Mesendoderm (in vitro differentiated cells): Measurements from ENCODE around the gene SNTG2.

Experiments
- DNase-seq: peaks from one replicate; pipeline ENCODE4 v3.0.0; 2013
- H2AK5ac ChIP-seq: 2 replicates; pipeline ENCODE4 v1.6.1; 2013; ENCODE audit warnings: low read length, inconsistent platforms
- H2BK120ac ChIP-seq: 2 replicates; pipeline ENCODE4 v1.6.1; 2013; ENCODE audit warnings: low read depth, mild to moderate bottlenecking, low read length, moderate library complexity, mixed read lengths
- H2BK15ac ChIP-seq: replicated peaks from 2 replicates; pipeline ENCODE4 v1.6.1; 2013; ENCODE audit warnings: low read depth, mild to moderate bottlenecking, moderate library complexity
- H2BK5ac ChIP-seq: 2 replicates; pipeline ENCODE4 v1.6.1; 2013; ENCODE audit warnings: low read length, inconsistent platforms
- H3K18ac ChIP-seq: 2 replicates; pipeline ENCODE4 v1.6.1; 2013; ENCODE audit warnings: mild to moderate bottlenecking, low read length, mixed read lengths
- H3K23ac ChIP-seq: one replicate; pipeline ENCODE4 v1.6.1; 2013; ENCODE audit warnings: low read length
- H3K27ac ChIP-seq: 2 replicates; pipeline ENCODE4 v1.5.1; 2013; ENCODE audit warnings: low read depth, mild to moderate bottlenecking, inconsistent platforms, low read length, moderate library complexity
- H3K27me3 ChIP-seq: 2 replicates; pipeline ENCODE4 v1.6.1; 2013; ENCODE audit warnings: low read length, control low read depth, mild to moderate bottlenecking, inconsistent platforms; ENCODE audit not compliant: insufficient read depth, poor library complexity
- H3K36me3 ChIP-seq: 2 replicates; pipeline ENCODE4 v1.6.1; 2013; ENCODE audit warnings: low read length, inconsistent platforms; ENCODE audit not compliant: control insufficient read depth, insufficient read depth
- H3K4ac ChIP-seq: one replicate; pipeline ENCODE4 v1.6.1; 2013; ENCODE audit warnings: low read depth, mild to moderate bottlenecking, low read length, moderate library complexity
- H3K4me1 ChIP-seq: 2 replicates; pipeline ENCODE4 v1.6.1; 2013; ENCODE audit warnings: low read depth, low read length, inconsistent platforms; ENCODE audit not compliant: control insufficient read depth
- H3K4me2 ChIP-seq: 2 replicates; pipeline ENCODE4 v1.6.1; 2013; ENCODE audit warnings: low read length
- H3K4me3 ChIP-seq: 2 replicates; pipeline ENCODE4 v1.5.1; 2013; ENCODE audit warnings: mild to moderate bottlenecking, low read length
- H3K56ac ChIP-seq: one replicate; pipeline ENCODE4 v1.6.1; 2013; ENCODE audit warnings: low read length
- H3K79me1 ChIP-seq: 2 replicates; pipeline ENCODE4 v1.6.1; 2013; ENCODE audit warnings: low read length, inconsistent platforms
- H3K79me2 ChIP-seq: 2 replicates; pipeline ENCODE4 v1.6.1; 2013; ENCODE audit warnings: mild to moderate bottlenecking, low read length; ENCODE audit not compliant: control insufficient read depth, insufficient read depth
- H3K9ac ChIP-seq: 2 replicates; pipeline ENCODE4 v1.6.1; 2013; ENCODE audit warnings: low read length, inconsistent platforms
- H4K5ac ChIP-seq: one replicate; pipeline ENCODE4 v1.6.1; 2013; ENCODE audit warnings: low read length
- H4K8ac ChIP-seq: one replicate; pipeline ENCODE4 v1.6.1; 2013; ENCODE audit warnings: low read depth, mild to moderate bottlenecking, control low read depth, low read length, moderate library complexity
- WGBS: extraction: QIAGEN DNeasy Blood & Tissue Kit; methylation state at CpG from one replicate; pipeline ENCODE4 v1.1.7; 2013; ENCODE audit warnings: low lambda C conversion rate, missing lambda C conversion rate; ENCODE audit not compliant: insufficient coverage; ENCODE audit errors: extremely low coverage; 5-methylcytosine and 5-hydroxymethylcytosine counted together

SNTG2 gene

GRCh38 chr2:981258-981657 lies 30.6 kb downstream of the SNTG2 start:
- Histone ChIP-seq H3K36me3 (no peaks in the 10 kb centered on the region), H2BK15ac (no peak overlapping the region), H3K79me1 (peaks cover 6% of the 10 kb centered on the region), H3K27me3 (no peaks in the 10 kb centered on the region), H3K18ac (no peak overlapping the region), H3K4me1 (no peaks in the 10 kb centered on the region), H2BK5ac (no peak overlapping the region), H3K79me2 (no peaks in the 10 kb centered on the region), H4K8ac (no peak overlapping the region), H3K9ac (no peak overlapping the region), H3K27ac (no peak overlapping the region), H3K4me3 (no peak overlapping the region), H2AK5ac (no peak overlapping the region), H4K5ac (no peak overlapping the region), H3K4me2 (no peak overlapping the region), H3K4ac (no peak overlapping the region), H3K23ac (no peak overlapping the region), H3K56ac (no peak overlapping the region), H2BK120ac (no peak overlapping the region)
- no CpG with 5 or more reads among the region's 3 CpGs for WGBS
- no peak for DNase-seq

- Histone ChIP-seq H3K4me1 (no peaks in the 10 kb centered on the region), H3K9ac (no peak overlapping the region), H3K23ac (no peak overlapping the region), H3K4me3 (no peak overlapping the region), H3K79me1 (peaks cover 6% of the 10 kb centered on the region), H3K4ac (no peak overlapping the region), H3K4me2 (no peak overlapping the region), H3K56ac (no peak overlapping the region), H2BK15ac (no peak overlapping the region), H4K5ac (no peak overlapping the region), H2AK5ac (no peak overlapping the region), H2BK120ac (no peak overlapping the region), H2BK5ac (no peak overlapping the region), H3K27ac (no peak overlapping the region), H3K36me3 (no peaks in the 10 kb centered on the region), H3K27me3 (no peaks in the 10 kb centered on the region), H3K18ac (no peak overlapping the region), H4K8ac (no peak overlapping the region), H3K79me2 (no peaks in the 10 kb centered on the region)
- DNase-seq: no peak
- no CpG with 5 or more reads among the region's 4 CpGs for WGBS
These were observed 31.1 kb downstream of the SNTG2 start for GRCh38 chr2:981759-982158.

GRCh38 chr2:985317-985898 lies 34.8 kb downstream of the SNTG2 start:
- Histone ChIP-seq H3K4ac (no peak overlapping the region), H3K4me2 (no peak overlapping the region), H3K18ac (no peak overlapping the region), H3K4me1 (no peaks in the 10 kb centered on the region), H3K27me3 (no peaks in the 10 kb centered on the region), H4K8ac (no peak overlapping the region), H3K9ac (no peak overlapping the region), H3K79me1 (peaks cover 6% of the 10 kb centered on the region), H3K27ac (no peak overlapping the region), H2BK120ac (no peak overlapping the region), H2BK15ac (no peak overlapping the region), H3K4me3 (no peak overlapping the region), H3K79me2 (no peaks in the 10 kb centered on the region), H3K23ac (no peak overlapping the region), H3K36me3 (no peaks in the 10 kb centered on the region), H2BK5ac (no peak overlapping the region), H2AK5ac (no peak overlapping the region), H4K5ac (no peak overlapping the region), H3K56ac (no peak overlapping the region)
- no peak for DNase-seq
- no CpG with 5 or more reads among the region's 7 CpGs for WGBS

GRCh38 chr2:987789-988188 lies 37.1 kb downstream of the SNTG2 start:
- Histone ChIP-seq H3K27ac (no peak overlapping the region), H2BK5ac (no peak overlapping the region), H3K18ac (no peak overlapping the region), H3K4me1 (no peaks in the 10 kb centered on the region), H3K9ac (no peak overlapping the region), H3K4ac (no peak overlapping the region), H3K56ac (no peak overlapping the region), H3K79me2 (no peaks in the 10 kb centered on the region), H3K79me1 (no peaks in the 10 kb centered on the region), H3K23ac (no peak overlapping the region), H3K27me3 (no peaks in the 10 kb centered on the region), H4K8ac (no peak overlapping the region), H4K5ac (no peak overlapping the region), H2BK120ac (no peak overlapping the region), H2AK5ac (no peak overlapping the region), H3K4me3 (no peak overlapping the region), H3K4me2 (no peak overlapping the region), H2BK15ac (no peak overlapping the region), H3K36me3 (no peaks in the 10 kb centered on the region)
- no CpG with 5 or more reads among the region's 16 CpGs for WGBS
- no peak for DNase-seq

- DNase-seq: no peak
- Histone ChIP-seq H2AK5ac (no peak overlapping the region), H3K27me3 (no peaks in the 10 kb centered on the region), H3K4me3 (no peak overlapping the region), H3K4me2 (no peak overlapping the region), H3K9ac (no peak overlapping the region), H3K79me1 (no peaks in the 10 kb centered on the region), H3K18ac (no peak overlapping the region), H3K79me2 (no peaks in the 10 kb centered on the region), H3K36me3 (no peaks in the 10 kb centered on the region), H4K5ac (no peak overlapping the region), H3K56ac (no peak overlapping the region), H3K23ac (no peak overlapping the region), H2BK120ac (no peak overlapping the region), H2BK15ac (no peak overlapping the region), H3K27ac (no peak overlapping the region), H3K4me1 (no peaks in the 10 kb centered on the region), H3K4ac (no peak overlapping the region), H2BK5ac (no peak overlapping the region), H4K8ac (no peak overlapping the region)
- WGBS: no CpG with 5 or more reads among the region's 8 CpGs
These were observed 39.3 kb downstream of the SNTG2 start for GRCh38 chr2:989781-990467.

GRCh38 chr2:990970-991369 lies 40.3 kb downstream of the SNTG2 start:
- H3K79me1 ChIP-seq: no peaks in the 10 kb centered on the region
- H3K4me1 ChIP-seq: no peaks in the 10 kb centered on the region
- no peak overlapping the region for H2AK5ac ChIP-seq
- no peak for DNase-seq
- no peak overlapping the region for H2BK5ac ChIP-seq
- no peak overlapping the region for H3K4me3 ChIP-seq
- H3K23ac ChIP-seq: no peak overlapping the region
- H4K5ac ChIP-seq: no peak overlapping the region
- no peaks in the 10 kb centered on the region for H3K79me2 ChIP-seq
- no peak overlapping the region for H3K9ac ChIP-seq
- H3K4ac ChIP-seq: no peak overlapping the region
- no peak overlapping the region for H2BK120ac ChIP-seq
- H4K8ac ChIP-seq: no peak overlapping the region
- H3K27ac ChIP-seq: no peak overlapping the region
- H3K56ac ChIP-seq: no peak overlapping the region
- H3K18ac ChIP-seq: no peak overlapping the region
- H3K36me3 ChIP-seq: no peaks in the 10 kb centered on the region
- no peak overlapping the region for H3K4me2 ChIP-seq
- no peaks in the 10 kb centered on the region for H3K27me3 ChIP-seq
- H2BK15ac ChIP-seq: no peak overlapping the region
